Parietal lobe (tissue), 2 donors: ENCODE data around the gene PSMA3. TPM values are rescaled to one million over a fixed set of nuclear protein-coding genes. Genes with fewer than 3 reads are reported as not detected.

ENCODE experiments used
- small RNA-seq: library from RNA; depleted of rRNA; stranded (forward); fragments of <200 nt; gene quantifications from one replicate; pipeline ENCODE3, GENCODE V24; 2014; ENCODE audit warnings: low replicate concordance
- total RNA-seq: library from RNA; depleted of rRNA; stranded (reverse); fragments of >200 nt; gene quantifications from one replicate; pipeline ENCODE4 v1.2.3, GENCODE V29; 2014

PSMA3 gene
- total RNA-seq, result 71.7 TPM

GRCh38 chr14:58244556-58245387 is at the start of gene PSMA3:
TSS of gene PSMA3 (plus strand) at chr14:58244843. CDS start at chr14:58244921, 78 bp downstream.

GRCh38 chr14:58199726-58200479 is 44.7 kb upstream of the PSMA3 start, which contains the start of gene ACTR10:
TSS of gene ACTR10 (plus strand) at chr14:58200149. CDS start at chr14:58200218, 69 bp downstream.

GRCh38 chr14:58298477-58299400 is 54.1 kb downstream of the PSMA3 start, which contains the start of gene ARID4A:
TSS of gene ARID4A (plus strand) at chr14:58298555. CDS start at chr14:58299855, 1,300 bp downstream.

Small RNAs within 50 kb of the gene (small RNA-seq; reads per million reads assigned to genes)
- gene RNU6-341P, result not detected

Other genes starting within 250 kb of the PSMA3 start
- 131 TPM for gene ARMH4, start 92.6 kb upstream of the PSMA3 start, total RNA-seq
- 109 TPM for gene ACTR10, start 44.7 kb upstream of the PSMA3 start, total RNA-seq
- gene ARID4A, start 53.7 kb downstream of the PSMA3 start, total RNA-seq, result 77.9 TPM
- not detected for gene TOMM20L, start 151.1 kb downstream of the PSMA3 start, total RNA-seq
- gene TIMM9, start 182.7 kb downstream of the PSMA3 start, total RNA-seq, result 21.3 TPM
- gene KIAA0586, start 182.9 kb downstream of the PSMA3 start, total RNA-seq, result 41.3 TPM